IMR-90 (cell line): ENCODE data around the gene CDH13. TPM values are rescaled to one million over a fixed set of nuclear protein-coding genes. Genes with fewer than 3 reads are reported as not detected.

Experiments
- ATAC-seq: fragments of 200-7000 bp; cut with Tn5 transposase; 2 replicates; pipeline ENCODE4 v1.9.1; 2020; ENCODE audit warnings: low read depth, mild to moderate bottlenecking, moderate library complexity
- BruUV-seq: library from RNA; stranded (reverse); fragments of 400-500 nt; replicated peaks from 2 replicates; lab custom pipeline; 2021; lab: Mats Ljungman, UMichigan
- CTCF ChIA-PET: fragments of 300-600 bp; formaldehyde crosslinking; extraction: SDS; loops from one replicate; lab custom pipeline; 2021; ENCODE audit warnings: antibody characterized with exemption; lab: Yijun Ruan, JAX
- POLR2A ChIA-PET: fragments of 300-600 bp; sonication (Branson Sonifier 250); formaldehyde crosslinking; loops from one replicate; lab custom pipeline; 2022; ENCODE audit warnings: antibody characterized with exemption; ENCODE audit not compliant: unreplicated experiment; lab: Charles Lee
- DNase-seq: peaks from one replicate; pipeline ENCODE4 v3.0.0; 2013
- H2AFZ ChIP-seq: replicated peaks from 2 replicates; pipeline ENCODE3; 2013; ENCODE audit warnings: low read length, mild to moderate bottlenecking; ENCODE audit not compliant: poor library complexity
- H2AK5ac ChIP-seq: 2 replicates; pipeline ENCODE4 v1.6.1; 2013; ENCODE audit warnings: low read depth, low read length, inconsistent platforms
- H2AK9ac ChIP-seq: replicated peaks from 2 replicates; pipeline ENCODE3; 2013; ENCODE audit warnings: mild to moderate bottlenecking, low read depth, low read length, moderate library complexity; ENCODE audit not compliant: poor library complexity
- H2BK120ac ChIP-seq: 2 replicates; pipeline ENCODE4 v1.6.1; 2013; ENCODE audit warnings: low read depth, low read length, inconsistent platforms
- H2BK15ac ChIP-seq: 3 replicates; pipeline ENCODE4 v1.6.1; 2013; ENCODE audit warnings: low read depth, low read length, inconsistent platforms
- H2BK20ac ChIP-seq: 2 replicates; pipeline ENCODE4 v1.6.1; 2013; ENCODE audit warnings: low read depth, mild to moderate bottlenecking, inconsistent platforms, low read length, moderate library complexity
- H2BK5ac ChIP-seq: 2 replicates; pipeline ENCODE4 v1.6.1; 2013; ENCODE audit warnings: mild to moderate bottlenecking, low read depth, low read length, inconsistent platforms; ENCODE audit not compliant: poor library complexity, severe bottlenecking
- H3K14ac ChIP-seq: replicated peaks from 2 replicates; pipeline ENCODE4 v1.6.1; 2013; ENCODE audit warnings: low read depth, low read length, inconsistent platforms
- H3K18ac ChIP-seq: 2 replicates; pipeline ENCODE4 v1.6.1; 2013; ENCODE audit warnings: low read depth, low read length, control low read depth
- H3K23ac ChIP-seq: 2 replicates; pipeline ENCODE4 v1.6.1; 2013; ENCODE audit warnings: low read depth, low read length, inconsistent platforms
- H3K27ac ChIP-seq: 2 replicates; pipeline ENCODE4 v1.5.1; 2013; ENCODE audit warnings: mild to moderate bottlenecking, control low read depth, low read length; ENCODE audit not compliant: insufficient read depth
- H3K27me3 ChIP-seq: 2 replicates; pipeline ENCODE4 v1.6.1; 2013; ENCODE audit warnings: low read length; ENCODE audit not compliant: control insufficient read depth, insufficient read depth
- H3K36me3 ChIP-seq: 2 replicates; pipeline ENCODE4 v1.6.1; 2013; ENCODE audit warnings: low read length, mixed read lengths; ENCODE audit not compliant: control insufficient read depth, insufficient read depth
- H3K4ac ChIP-seq: 2 replicates; pipeline ENCODE4 v1.6.1; 2013; ENCODE audit warnings: low read depth, low read length, inconsistent platforms
- H3K4me1 ChIP-seq: 2 replicates; pipeline ENCODE4 v1.6.1; 2013; ENCODE audit warnings: low read length, mixed read lengths; ENCODE audit not compliant: control insufficient read depth, insufficient read depth
- H3K4me2 ChIP-seq: 2 replicates; pipeline ENCODE4 v1.6.1; 2013; ENCODE audit warnings: low read depth, mild to moderate bottlenecking, control low read depth, low read length, moderate library complexity
- H3K4me3 ChIP-seq: 2 replicates; pipeline ENCODE4 v1.5.1; 2013; ENCODE audit warnings: low read depth, mild to moderate bottlenecking, control low read depth, low read length, moderate library complexity; ENCODE audit not compliant: insufficient read depth
- H3K56ac ChIP-seq: 2 replicates; pipeline ENCODE4 v1.6.1; 2013; ENCODE audit warnings: low read length, inconsistent platforms; ENCODE audit not compliant: insufficient read depth; ENCODE audit errors: extremely low read depth
- H3K79me1 ChIP-seq, 2 experiments: 2 replicates each; pipeline ENCODE4 v1.6.1; 2013; ENCODE audit warnings: low read length in 2 of 2, inconsistent platforms in 1 of 2, low read depth in 1 of 2
- H3K9ac ChIP-seq: 2 replicates; pipeline ENCODE4 v1.6.1; 2013; ENCODE audit warnings: low read depth, low read length, control low read depth
- H3K9me1 ChIP-seq: 2 replicates; pipeline ENCODE4 v1.6.1; 2013; ENCODE audit warnings: low read length, inconsistent platforms; ENCODE audit not compliant: insufficient read depth
- H3K9me3 ChIP-seq: 2 replicates; pipeline ENCODE4 v1.6.1; 2013; ENCODE audit warnings: low read length; ENCODE audit not compliant: control insufficient read depth, insufficient read depth
- H4K20me1 ChIP-seq: 2 replicates; pipeline ENCODE4 v1.6.1; 2013; ENCODE audit warnings: low read length, inconsistent platforms; ENCODE audit not compliant: insufficient read depth
- H4K5ac ChIP-seq: 2 replicates; pipeline ENCODE4 v1.6.1; 2013; ENCODE audit warnings: mild to moderate bottlenecking, low read depth, low read length, control low read depth
- H4K8ac ChIP-seq, 2 experiments: 2 replicates each; pipeline ENCODE4 v1.6.1; 2013; ENCODE audit warnings: low read depth in 2 of 2, low read length in 2 of 2, control low read depth in 1 of 2, inconsistent platforms in 1 of 2
- H4K91ac ChIP-seq: 2 replicates; pipeline ENCODE4 v1.6.1; 2013; ENCODE audit warnings: low read depth, low read length, inconsistent platforms; ENCODE audit not compliant: insufficient read depth
- MAFK ChIP-seq: IDR thresholded peaks from 2 replicates; pipeline ENCODE4 v1.6.1; 2012; ENCODE audit warnings: low read depth, low read length, improper control_type of control experiment
- MAZ ChIP-seq: IDR thresholded peaks from 2 replicates; pipeline ENCODE4 v1.6.1; 2012; ENCODE audit warnings: low read depth, mild to moderate bottlenecking, low read length, improper control_type of control experiment, moderate library complexity, borderline replicate concordance
- NFE2L2 ChIP-seq: fragments of 150-350 bp; IDR thresholded peaks from 2 replicates; pipeline ENCODE4 v1.6.1; 2016; ENCODE audit warnings: low read depth, mild to moderate bottlenecking, low read length
- POLR2A ChIP-seq: IDR thresholded peaks from 2 replicates; pipeline ENCODE4 v1.6.1; 2012; ENCODE audit warnings: mild to moderate bottlenecking, low read depth, low read length
- RCOR1 ChIP-seq: IDR thresholded peaks from 2 replicates; pipeline ENCODE4 v1.6.1; 2012; ENCODE audit warnings: mild to moderate bottlenecking, low read length, improper control_type of control experiment; ENCODE audit not compliant: insufficient replicate concordance
- RFX5 ChIP-seq: IDR thresholded peaks from 2 replicates; pipeline ENCODE4 v1.8.0; 2012; ENCODE audit warnings: low read depth, mild to moderate bottlenecking, low read length, moderate library complexity
- SMC3 ChIP-seq: fragments of 150-350 bp; IDR thresholded peaks from 2 replicates; pipeline ENCODE4 v1.6.1; 2016; ENCODE audit warnings: low read depth, mild to moderate bottlenecking, antibody characterized with exemption, low read length, moderate library complexity
- WGBS, 2 experiments: methylation state at CpG; one replicate each; pipeline versions ENCODE4 v1.1.5 to v1.1.7; 2013; ENCODE audit warnings: missing lambda C conversion rate in 2 of 2; ENCODE audit not compliant: insufficient read length in 1 of 2; ENCODE audit errors: extremely low coverage in 2 of 2; 5-methylcytosine and 5-hydroxymethylcytosine counted together
- dilution Hi-C: fragments of 300-500 bp; cut with HindIII; formaldehyde crosslinking; loops from one replicate; pipeline ENCODE4 v1.14.3; 2018; ENCODE audit warnings: low sequenced_read_pairs; ENCODE audit not compliant: unreplicated experiment
- in situ Hi-C: fragments of 300-500 bp; cut with MboI; formaldehyde crosslinking; loops from 3 replicates; pipeline ENCODE4 v1.14.3; 2019; ENCODE audit warnings: low sequenced_read_pairs, inconsistent platforms, mixed read lengths
- intact Hi-C: fragments of 100-400 bp; cut with micrococcal nuclease; formaldehyde crosslinking; loops from 2 replicates; pipeline ENCODE4 v1.10.0; 2022
- polyA plus RNA-seq, 3 experiments: library from polyadenylated mRNA; depleted of rRNA; stranded (reverse); fragments of >200 nt; gene quantifications; 2 replicates each; pipeline ENCODE4 v1.2.3, GENCODE V29; 2012; ENCODE audit warnings: low replicate concordance in 1 of 3
- total RNA-seq: library from RNA; depleted of rRNA; stranded (reverse); fragments of >200 nt; gene quantifications from 2 replicates; pipeline ENCODE4 v1.2.3, GENCODE V29; 2012
- TF ChIP-seq, protein P1 (sequence below): fragments of 150-350 bp; IDR thresholded peaks from 2 replicates; pipeline ENCODE4 v1.6.1; 2016; ENCODE audit warnings: low read depth, mild to moderate bottlenecking, low read length, moderate library complexity, borderline replicate concordance

CDH13 gene
- total and polyA plus RNA-seq, 2 of the 4 experiments (the other 2 are of a cell fraction), result 61.6 to 74.7 TPM

DNA sequence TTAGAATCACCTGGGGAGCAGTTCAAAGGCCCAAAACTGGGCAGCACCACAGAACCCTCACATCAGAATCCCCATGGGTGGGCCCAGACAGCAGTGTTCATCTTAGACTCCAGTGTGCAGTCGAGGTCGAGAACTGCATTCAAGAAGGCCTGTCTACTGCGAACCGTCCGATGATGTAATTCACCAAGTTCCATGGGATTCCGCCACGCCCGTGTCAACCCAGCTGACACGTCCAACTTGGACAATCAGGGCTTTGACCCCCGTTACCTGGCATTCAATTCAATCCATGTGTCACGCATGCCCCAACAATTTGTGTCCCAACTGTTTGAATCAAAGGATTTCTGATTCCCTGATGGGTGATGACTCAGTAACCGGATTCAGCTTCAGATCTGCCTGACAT is 1190.3 kb downstream of the CDH13 start:
- Histone ChIP-seq H3K4ac (no peak overlapping the region), H3K4me3 (no peak overlapping the region), H4K8ac (no peak overlapping the region), H2BK20ac (no peak overlapping the region), H4K91ac (no peak overlapping the region), H3K14ac (no peak overlapping the region), H3K23ac (no peak overlapping the region), H3K4me1 (peaks cover 7% of the 10 kb centered on the region), H2AFZ (no peak overlapping the region), H3K18ac (no peak overlapping the region), H3K79me1 (peaks cover 6 to 9% of the 10 kb centered on the region in 2 experiments), H4K5ac (no peak overlapping the region), H2BK5ac (no peak overlapping the region), H2AK9ac (no peak overlapping the region), H3K9me1 (peaks cover 7% of the 10 kb centered on the region), H3K9ac (no peak overlapping the region), H4K20me1 (peaks cover 7% of the 10 kb centered on the region), H3K56ac (no peak overlapping the region), H3K27ac (no peak overlapping the region), H3K36me3 (peaks cover 6% of the 10 kb centered on the region; the same call in 1 of the 2 replicates), H3K27me3 (peaks cover 9% of the 10 kb centered on the region; the same call in 1 of the 2 replicates), H2BK120ac (no peak overlapping the region), H3K4me2 (no peak overlapping the region), H2BK15ac (no peak overlapping the region), H2AK5ac (no peak overlapping the region), H3K9me3 (no peaks in the 10 kb centered on the region)
- intact Hi-C loops, result no loop called here
- WGBS, 2 experiments, result 93% methylated on average over 11 of the region's 12 CpGs; no CpG with 5 or more reads in 1 of the 2 experiments
- dilution Hi-C loops, result no loop called here
- TF ChIP-seq MAZ (no peak), RFX5 (no peak), MAFK (no peak), NFE2L2 (no peak), RCOR1 (no peak), SMC3 (no peak), POLR2A (no peak)
- TF ChIP-seq, protein P1, sequence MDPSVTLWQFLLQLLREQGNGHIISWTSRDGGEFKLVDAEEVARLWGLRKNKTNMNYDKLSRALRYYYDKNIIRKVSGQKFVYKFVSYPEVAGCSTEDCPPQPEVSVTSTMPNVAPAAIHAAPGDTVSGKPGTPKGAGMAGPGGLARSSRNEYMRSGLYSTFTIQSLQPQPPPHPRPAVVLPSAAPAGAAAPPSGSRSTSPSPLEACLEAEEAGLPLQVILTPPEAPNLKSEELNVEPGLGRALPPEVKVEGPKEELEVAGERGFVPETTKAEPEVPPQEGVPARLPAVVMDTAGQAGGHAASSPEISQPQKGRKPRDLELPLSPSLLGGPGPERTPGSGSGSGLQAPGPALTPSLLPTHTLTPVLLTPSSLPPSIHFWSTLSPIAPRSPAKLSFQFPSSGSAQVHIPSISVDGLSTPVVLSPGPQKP, result no peak
- DNase-seq (no peak), ATAC-seq (no peak)
- BruUV-seq, result no TSS peak
- ChIA-PET CTCF (no interaction called here), POLR2A (no interaction called here)
- in situ Hi-C loops, result no loop called here
